ENCODE measurements around the gene SOX4.
A peak's percentile ranks its signal among the peaks of the same experiment; 100 is the strongest.

SOX4 gene

GRCh38 chr6:21586740-21587178 is 6.8 kb upstream of the SOX4 start:
- Histone ChIP-seq H3K27me3 (replicated peaks; ENCODE audit: control insufficient read depth, insufficient read depth, low read length) (no peaks in the 10 kb centered on the region), H3K4me3 (replicated peaks; ENCODE audit: low read depth, low read length) (peak overlapping the region; percentile 82), H3K36me3 (ENCODE audit: control insufficient read depth, insufficient read depth, low read length) (no peaks in the 10 kb centered on the region)
- no peak for TF ChIP-seq CTCF (IDR thresholded peaks at IDR 0.05; ENCODE audit: insufficient read depth, low read length, poor library complexity, severe bottlenecking)
- DNase-seq (ENCODE audit: extremely low read depth, insufficient read length), result no peak

- peak; percentile 28 for TF ChIP-seq CTCF (IDR thresholded peaks at IDR 0.05; ENCODE audit: insufficient read depth, low read length, poor library complexity, severe bottlenecking)
- Histone ChIP-seq H3K36me3 (ENCODE audit: control insufficient read depth, insufficient read depth, low read length) (no peaks in the 10 kb centered on the region), H3K27me3 (replicated peaks; ENCODE audit: control insufficient read depth, insufficient read depth, low read length) (no peaks in the 10 kb centered on the region), H3K4me3 (replicated peaks; ENCODE audit: low read depth, low read length) (peak overlapping the region; percentile 82)
- DNase-seq (ENCODE audit: extremely low read depth, insufficient read length), result peak; percentile 82
Measured at GRCh38 chr6:21587179-21587960, 6.2 kb upstream of the SOX4 start.

GRCh38 chr6:21587961-21588480 is 5.5 kb upstream of the SOX4 start:
- no peak for TF ChIP-seq CTCF (IDR thresholded peaks at IDR 0.05; ENCODE audit: insufficient read depth, low read length, poor library complexity, severe bottlenecking)
- DNase-seq (ENCODE audit: extremely low read depth, insufficient read length), result peak; percentile 88

GRCh38 chr6:21588481-21589351 is 4.8 kb upstream of the SOX4 start:
- H3K4me3 ChIP-seq (replicated peaks; ENCODE audit: low read depth, low read length), result peak overlapping the region; percentile 82
- TF ChIP-seq CTCF (IDR thresholded peaks at IDR 0.05; ENCODE audit: insufficient read depth, low read length, poor library complexity, severe bottlenecking), result no peak
- DNase-seq (ENCODE audit: extremely low read depth, insufficient read length), result peak; percentile 90
- no peaks in the 10 kb centered on the region for H3K36me3 ChIP-seq (ENCODE audit: control insufficient read depth, insufficient read depth, low read length)
- no peaks in the 10 kb centered on the region for H3K27me3 ChIP-seq (replicated peaks; ENCODE audit: control insufficient read depth, insufficient read depth, low read length)

More at GRCh38 chr6:21587961-21588480, 5.5 kb upstream of the SOX4 start:
- Histone ChIP-seq H3K36me3 (ENCODE audit: control insufficient read depth, insufficient read depth, low read length) (no peaks in the 10 kb centered on the region), H3K4me3 (replicated peaks; ENCODE audit: low read depth, low read length) (peak overlapping the region; percentile 82), H3K27me3 (replicated peaks; ENCODE audit: control insufficient read depth, insufficient read depth, low read length) (no peaks in the 10 kb centered on the region)

GRCh38 chr6:21589352-21590345 is 3.9 kb upstream of the SOX4 start:
- no peaks in the 10 kb centered on the region for H3K36me3 ChIP-seq (ENCODE audit: control insufficient read depth, insufficient read depth, low read length)
- peak overlapping the region; percentile 82 for H3K4me3 ChIP-seq (replicated peaks; ENCODE audit: low read depth, low read length)
- TF ChIP-seq CTCF (IDR thresholded peaks at IDR 0.05; ENCODE audit: insufficient read depth, low read length, poor library complexity, severe bottlenecking), result peak; percentile 93
- H3K27me3 ChIP-seq (replicated peaks; ENCODE audit: control insufficient read depth, insufficient read depth, low read length), result no peaks in the 10 kb centered on the region
- peak; percentile 85 for DNase-seq (ENCODE audit: extremely low read depth, insufficient read length)

Measured in GM06990 (cell line).